HG02588 (cell line): ENCODE results near the gene RPS6KC1.
"Not testable (repeated sequence)": the region's sequence is repeated elsewhere in the genome, so short reads cannot be mapped to it uniquely, and the experiment has no call there.

Experiments used
- ATAC-seq: cut with Tn5 transposase; IDR thresholded peaks from one replicate; pipeline ENCODE4 v1.9.1; 2021; ENCODE audit warnings: mild to moderate bottlenecking, moderate library complexity; ENCODE audit not compliant: unreplicated experiment

Gene RPS6KC1, protein sequence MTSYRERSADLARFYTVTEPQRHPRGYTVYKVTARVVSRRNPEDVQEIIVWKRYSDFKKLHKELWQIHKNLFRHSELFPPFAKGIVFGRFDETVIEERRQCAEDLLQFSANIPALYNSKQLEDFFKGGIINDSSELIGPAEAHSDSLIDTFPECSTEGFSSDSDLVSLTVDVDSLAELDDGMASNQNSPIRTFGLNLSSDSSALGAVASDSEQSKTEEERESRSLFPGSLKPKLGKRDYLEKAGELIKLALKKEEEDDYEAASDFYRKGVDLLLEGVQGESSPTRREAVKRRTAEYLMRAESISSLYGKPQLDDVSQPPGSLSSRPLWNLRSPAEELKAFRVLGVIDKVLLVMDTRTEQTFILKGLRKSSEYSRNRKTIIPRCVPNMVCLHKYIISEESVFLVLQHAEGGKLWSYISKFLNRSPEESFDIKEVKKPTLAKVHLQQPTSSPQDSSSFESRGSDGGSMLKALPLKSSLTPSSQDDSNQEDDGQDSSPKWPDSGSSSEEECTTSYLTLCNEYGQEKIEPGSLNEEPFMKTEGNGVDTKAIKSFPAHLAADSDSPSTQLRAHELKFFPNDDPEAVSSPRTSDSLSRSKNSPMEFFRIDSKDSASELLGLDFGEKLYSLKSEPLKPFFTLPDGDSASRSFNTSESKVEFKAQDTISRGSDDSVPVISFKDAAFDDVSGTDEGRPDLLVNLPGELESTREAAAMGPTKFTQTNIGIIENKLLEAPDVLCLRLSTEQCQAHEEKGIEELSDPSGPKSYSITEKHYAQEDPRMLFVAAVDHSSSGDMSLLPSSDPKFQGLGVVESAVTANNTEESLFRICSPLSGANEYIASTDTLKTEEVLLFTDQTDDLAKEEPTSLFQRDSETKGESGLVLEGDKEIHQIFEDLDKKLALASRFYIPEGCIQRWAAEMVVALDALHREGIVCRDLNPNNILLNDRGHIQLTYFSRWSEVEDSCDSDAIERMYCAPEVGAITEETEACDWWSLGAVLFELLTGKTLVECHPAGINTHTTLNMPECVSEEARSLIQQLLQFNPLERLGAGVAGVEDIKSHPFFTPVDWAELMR

DNA sequence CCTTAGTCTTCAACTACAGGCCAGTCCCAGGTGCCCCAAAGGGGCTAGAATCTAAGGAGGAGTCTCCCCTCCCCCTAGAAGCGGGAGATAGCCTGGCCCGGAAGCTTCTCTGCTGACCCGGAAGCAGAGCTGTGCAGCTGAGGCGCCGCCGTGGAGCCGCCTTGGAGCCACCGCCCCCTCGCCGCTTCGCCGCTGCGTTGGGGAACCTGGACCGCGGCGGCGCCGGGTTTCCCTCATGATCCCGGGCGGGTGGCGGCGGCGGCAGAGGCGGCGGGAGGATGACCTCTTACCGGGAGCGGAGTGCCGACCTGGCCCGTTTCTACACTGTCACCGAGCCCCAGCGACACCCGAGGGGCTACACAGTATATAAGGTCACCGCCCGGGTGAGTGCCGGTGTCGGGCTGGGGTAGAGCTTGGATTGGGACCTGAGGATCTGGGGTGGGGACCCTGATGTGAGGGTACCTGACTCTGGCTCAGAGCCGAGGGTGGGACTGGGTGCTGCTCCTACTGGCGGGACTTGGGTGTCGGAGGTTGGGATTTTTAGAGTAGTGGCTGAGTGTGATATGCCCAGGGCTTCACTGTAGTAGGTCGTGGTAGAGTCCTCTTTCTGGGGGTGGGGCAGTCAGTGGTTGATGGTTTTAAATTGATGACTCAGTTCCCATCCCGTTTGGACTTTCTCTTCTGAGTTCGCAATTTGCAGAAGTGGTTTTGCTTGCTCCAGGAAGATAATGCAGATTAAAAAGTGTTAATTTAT is at the start of gene RPS6KC1:
Gene RPS6KC1, plus strand, starts transcription at position 115 of the 754 bp plus-strand sequence. Its CDS starts 164 bp downstream, at position 279.
- ATAC-seq: peak; percentile 99

DNA sequence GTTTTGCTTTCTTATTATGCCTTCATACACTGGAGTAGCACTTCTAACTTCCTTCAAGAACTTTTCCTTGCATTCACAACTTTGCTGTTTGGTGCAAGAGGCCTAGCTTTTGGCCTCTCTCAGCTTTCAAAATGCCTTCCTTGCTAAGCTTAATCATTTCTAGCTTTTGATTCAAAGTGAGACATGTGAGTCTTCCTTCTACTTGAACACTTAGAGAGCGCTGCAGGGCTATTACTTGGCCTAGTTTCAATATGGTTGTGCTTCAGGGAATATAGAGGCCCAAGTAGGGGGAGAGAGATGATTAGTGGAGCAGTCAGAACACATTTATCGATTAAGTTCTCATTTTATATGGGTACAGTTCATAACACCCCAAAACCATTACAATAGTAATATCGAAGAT is 47.8 kb upstream of the RPS6KC1 start:
- no peak for ATAC-seq

DNA sequence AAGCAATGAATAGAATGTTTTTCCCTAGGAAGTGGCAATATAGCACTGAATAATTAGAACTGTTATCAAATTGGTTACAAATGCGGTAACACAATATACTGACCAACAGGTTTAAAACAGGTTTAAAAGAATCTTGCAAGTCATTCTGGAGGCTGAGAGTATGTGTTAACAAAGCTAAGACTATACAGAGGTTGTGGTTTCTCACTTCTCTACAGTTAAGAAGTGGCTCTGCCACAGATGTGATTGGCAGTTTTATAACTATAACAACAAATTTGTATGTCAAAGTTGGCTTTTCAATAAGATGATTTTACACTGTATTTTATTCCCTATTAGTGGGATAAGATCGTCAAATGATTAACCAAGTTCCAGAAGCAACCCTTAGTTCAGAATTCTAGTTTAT is 42.5 kb upstream of the RPS6KC1 start:
- peak; percentile 82 for ATAC-seq

DNA sequence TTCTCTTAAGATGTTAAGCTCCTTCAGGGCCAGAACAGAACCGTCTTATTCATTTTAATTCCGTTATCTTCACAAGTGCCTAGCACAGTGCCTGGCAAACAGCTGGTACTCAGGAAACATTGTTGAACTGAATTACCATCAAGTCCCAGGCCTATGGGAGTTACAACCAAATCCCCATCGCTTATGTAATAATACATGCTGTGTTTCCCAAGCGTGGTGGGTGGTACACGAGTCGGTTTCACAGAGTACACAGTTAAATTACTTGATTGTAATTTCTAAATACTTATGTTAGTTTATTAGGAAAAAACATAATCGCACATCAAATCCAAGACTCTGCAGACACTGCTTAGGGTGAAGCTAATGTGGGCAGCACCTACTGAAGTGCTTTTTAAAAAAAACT is 36.4 kb upstream of the RPS6KC1 start:
- no peak for ATAC-seq

DNA sequence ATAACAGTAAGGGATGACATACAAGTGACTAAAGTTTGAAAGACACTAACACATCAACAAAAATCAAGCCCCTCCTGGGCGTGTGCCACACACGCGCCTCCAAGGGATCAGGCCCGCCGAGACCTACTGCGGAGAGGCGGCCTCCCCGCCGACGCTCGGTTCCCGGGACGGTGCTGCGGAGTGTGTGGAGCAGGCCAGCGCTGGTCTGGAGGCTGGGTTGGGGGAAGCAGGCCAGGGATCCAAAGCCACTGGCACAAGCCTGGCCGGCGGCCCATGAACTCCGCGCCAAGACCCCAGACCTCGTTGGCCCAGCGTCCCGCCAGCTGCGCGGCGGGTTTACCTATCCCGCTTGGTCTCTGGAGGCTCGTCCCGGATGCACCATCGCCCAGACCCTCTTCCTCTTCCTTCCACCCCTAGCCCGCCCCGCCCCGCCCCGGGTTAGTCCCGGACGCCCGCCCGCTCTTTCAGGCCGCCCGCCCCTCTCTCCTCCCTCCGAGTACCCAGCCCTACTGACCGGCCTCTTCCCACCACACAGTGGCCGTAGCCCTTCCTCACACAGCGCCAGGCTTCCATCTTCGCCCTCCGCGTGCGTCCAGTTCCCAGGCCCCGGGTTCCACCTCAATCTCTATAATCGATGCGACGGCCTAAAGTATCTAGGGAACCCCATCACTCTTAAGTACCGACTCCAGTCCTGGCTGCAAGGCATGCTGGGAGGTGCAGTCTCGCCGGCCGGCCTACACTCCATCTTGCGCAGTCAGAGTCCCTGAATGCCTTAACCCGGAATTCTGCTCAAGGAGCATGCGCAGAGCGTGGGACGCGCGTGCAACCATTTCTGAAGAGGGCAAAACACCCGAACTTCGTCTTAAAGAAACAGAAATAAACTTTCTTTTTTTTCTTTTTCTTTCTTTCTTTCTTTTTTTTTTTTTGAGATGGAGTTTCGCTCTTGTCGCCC is 35.7 kb upstream of the RPS6KC1 start, which contains the start of gene ANGEL2:
Gene ANGEL2, minus strand, starts transcription at position 769 of the 952 bp plus-strand sequence. Its CDS starts 196 bp downstream, at position 573.
- peak; percentile 93 for ATAC-seq

DNA sequence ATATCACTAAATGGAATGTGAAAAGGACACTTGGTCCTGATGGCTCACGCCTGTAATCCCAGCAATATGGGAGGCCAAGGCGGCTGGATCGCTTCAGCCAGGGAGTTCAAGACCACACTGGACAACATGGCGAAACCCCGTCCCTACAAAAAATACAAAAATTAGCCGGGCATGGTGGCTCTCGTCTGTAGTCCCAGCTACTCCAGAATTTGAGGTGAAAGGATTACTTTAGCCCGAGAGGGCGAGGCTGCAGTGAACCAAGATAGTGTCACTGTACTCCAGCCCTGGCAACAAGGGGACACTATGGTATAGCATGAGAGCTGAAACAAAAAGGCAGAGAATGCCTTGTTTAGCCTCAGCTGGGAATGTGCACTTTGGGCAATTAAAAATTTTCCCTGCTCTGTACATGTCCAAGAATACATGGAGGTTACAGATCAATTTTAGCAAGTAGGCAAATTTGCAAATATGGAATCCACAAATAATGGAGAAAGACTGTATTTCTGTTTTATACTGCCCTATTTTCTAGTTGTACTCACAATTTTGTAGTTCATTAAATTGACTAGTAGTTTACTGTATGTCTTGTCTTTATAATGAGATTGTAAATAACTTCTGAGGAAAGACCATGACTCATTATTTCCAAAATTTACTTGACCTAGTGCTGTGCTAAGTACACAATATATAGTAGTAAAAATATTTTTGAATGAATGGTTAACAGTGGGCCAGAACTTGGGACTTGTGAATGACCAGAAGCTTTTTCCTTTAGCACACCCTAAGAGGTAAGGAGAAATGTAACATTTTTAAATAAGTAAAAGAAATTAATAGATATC is 33.4 kb upstream of the RPS6KC1 start:
- no peak for ATAC-seq

DNA sequence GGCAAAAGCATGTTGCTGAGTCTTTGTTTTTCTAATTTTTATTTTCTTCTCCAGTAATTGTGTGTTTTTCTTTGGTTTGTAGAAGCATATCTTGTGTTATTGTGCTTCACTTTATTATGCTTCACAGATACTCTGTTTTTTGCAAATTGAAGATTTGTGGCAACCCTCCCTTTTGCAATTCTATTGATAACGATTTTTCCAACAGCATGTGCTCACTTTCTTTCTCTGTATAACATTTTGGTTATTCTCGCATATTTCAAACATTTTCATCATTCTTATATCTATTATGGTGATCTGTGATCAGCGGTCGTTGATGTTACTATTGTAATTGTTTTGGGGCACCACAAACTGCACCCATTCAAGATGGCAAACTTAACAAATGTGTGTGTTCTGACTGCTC is 31.6 kb upstream of the RPS6KC1 start:
- ATAC-seq: no peak

DNA sequence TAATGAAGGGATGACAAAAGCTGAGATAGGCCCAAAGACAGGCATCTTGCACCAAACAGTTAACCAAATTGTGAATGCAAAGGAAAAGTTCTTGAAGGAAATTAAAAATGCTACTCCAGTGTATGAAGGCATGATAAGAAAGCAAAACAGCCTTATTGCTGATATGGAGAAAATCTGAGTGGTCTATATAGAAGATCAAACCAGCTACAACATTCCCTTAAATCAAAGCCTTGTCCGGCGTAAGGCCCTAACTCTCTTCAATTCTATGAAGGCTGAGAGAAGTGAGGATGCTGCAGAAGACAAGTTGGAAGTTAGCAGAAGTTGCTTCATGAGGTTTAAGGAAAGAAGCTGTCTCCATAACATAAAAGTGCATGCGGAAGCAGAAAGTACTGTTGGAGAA is 31.0 kb upstream of the RPS6KC1 start:
- ATAC-seq: no peak

DNA sequence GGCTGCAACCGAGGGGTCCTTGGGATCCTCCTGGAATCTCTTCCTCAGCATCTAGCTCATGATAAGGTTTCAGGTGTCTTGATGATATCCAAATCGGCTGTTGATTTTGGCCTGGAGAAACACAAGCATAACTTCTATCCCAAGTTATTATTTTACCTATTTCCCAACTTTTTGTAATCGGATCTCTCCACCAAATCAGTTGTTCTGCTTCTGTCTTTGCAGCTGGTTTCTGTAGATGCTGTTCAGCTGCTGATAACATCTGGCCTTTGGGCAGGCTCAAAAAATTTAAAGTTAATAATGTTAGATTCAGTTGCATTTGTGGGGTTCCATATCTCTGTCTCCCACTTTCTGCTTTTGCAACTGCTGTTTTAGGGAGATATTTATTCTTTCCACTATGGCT is 24.0 kb upstream of the RPS6KC1 start:
- not testable (repeated sequence) for ATAC-seq

DNA sequence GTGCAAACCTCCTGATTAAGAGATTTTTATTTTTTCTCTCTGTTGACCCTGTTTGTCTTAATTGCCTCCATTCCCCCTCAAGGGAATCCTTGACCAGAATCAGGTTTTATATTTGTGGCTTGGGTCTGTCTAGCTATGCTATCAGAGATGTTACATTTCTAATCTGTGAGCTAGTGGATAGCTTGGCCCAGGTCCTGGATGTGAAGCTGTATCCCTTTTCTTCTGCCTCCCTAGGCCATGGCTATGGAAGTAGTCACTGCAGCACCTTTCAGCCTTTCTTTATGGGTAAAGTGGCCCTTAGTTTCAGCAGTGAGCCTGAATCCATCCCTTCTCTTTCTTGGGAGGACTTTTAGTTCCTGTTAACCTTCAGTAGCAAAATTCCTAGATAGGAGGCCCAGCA is 18.4 kb upstream of the RPS6KC1 start:
- no peak for ATAC-seq

DNA sequence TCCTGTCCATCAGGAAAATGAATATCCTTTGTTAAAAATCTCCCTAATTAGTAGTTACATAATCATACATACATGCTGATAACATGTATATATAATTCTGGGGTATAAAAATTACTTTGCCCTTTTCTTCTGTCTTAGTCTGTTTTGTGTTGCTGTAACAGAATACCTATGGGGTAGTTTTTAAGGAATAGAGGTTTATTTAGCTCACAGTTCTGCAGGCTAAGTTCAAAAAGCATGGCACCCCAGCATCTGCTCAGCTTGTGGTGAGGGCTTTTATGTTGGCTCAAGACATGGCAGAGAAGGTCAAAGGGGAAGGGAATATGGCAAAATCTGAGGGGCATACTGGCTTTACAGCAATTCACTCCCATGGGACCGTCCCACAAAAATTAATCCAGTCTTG is 16.3 kb upstream of the RPS6KC1 start:
- ATAC-seq: no peak

DNA sequence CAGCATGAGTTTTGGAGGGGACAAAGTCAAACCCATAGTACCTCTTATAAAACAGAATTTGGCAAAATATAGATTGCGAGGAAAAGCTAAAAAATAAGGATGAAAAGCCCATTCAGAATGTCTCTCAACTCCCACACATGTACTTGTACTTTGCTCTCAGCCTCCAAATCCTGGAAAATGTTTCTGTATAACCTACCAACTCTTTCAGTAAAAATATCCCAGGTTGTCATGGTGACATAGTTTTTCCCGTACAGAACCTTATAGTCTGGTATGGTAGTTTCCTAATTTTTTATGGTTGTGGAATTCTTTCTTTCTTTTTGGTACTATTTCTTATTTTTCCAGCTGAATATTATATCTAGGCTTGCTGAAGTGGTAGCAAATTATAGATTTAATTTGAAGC is 15.5 kb upstream of the RPS6KC1 start:
- no peak for ATAC-seq

DNA sequence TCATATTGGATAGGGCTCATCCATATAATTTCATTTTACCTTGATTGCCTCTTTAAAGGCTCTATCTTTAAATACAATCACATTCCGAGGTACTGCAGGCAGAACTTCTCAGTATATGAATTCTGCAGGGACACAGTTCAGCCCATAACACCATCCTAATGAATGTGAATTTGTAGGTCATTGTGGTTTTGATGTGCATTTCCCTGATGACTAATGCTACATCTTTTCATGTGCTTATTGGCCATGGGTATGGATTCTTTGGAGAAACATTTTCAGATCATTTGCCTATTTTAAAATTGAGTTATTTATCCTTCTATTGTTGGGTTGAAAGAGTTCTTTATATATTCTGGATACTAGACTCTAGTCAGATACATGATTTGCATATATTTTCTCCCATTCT is 9.6 kb upstream of the RPS6KC1 start:
- ATAC-seq: no peak

DNA sequence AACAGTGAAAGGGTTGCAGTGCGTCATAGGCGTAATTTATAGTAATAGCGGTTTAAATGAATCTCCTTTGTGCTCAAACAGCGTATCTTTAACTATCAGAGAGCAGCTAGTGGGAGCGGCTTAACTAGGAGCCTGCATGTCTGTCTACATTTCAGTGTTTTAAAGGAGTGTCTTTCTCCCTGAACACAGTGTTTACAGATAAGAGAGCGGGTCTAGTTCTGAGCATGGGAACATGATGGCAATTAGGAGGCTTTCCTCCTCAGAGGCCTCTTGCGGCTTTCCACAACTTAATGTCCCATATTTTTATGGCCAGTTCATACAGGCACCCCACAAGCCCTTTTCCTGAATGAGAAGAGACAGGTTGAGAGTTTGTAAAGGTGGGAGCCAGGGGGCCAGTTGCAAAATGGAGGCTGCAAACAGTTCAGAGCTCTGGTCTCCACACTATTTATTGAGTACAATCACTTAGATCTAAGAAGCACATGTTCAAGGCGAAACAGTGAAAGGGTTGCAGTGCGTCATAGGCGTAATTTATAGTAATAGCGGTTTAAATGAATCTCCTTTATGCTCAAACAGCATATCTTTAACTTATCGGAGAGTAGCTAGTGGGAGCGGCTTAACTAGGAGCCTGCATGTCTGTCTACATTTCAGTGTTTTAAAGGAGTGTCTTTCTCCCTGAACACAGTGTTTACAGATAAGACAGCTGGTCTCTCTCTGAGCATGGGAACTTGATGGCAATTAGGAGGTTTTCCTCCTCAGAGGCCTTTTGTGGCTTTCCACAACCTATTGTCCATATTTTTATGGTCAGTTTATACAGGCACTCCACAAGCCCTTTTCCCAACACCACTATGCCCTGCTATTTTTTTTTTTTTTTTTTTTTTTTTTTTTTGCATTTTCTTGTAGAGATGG is 5.5 kb upstream of the RPS6KC1 start:
- not testable (repeated sequence) for ATAC-seq

DNA sequence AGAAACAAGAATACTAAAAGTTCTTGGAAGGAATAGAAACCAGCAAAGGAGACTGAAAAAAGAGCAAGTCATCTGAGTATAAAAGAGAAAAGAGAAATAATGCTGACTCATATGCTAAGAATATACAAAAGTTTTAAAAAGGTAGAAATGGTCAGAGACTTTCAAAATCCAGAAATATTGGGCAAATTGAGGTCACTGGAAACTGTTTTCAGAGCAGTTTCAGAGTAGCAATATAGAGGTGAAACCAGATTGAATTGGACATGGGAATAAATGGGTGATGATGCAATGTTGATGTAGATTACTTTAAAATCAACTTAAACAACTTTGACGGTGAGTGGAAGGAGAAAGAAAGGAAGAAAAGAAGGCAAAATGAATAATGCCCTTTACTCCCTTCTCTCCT is 1.8 kb upstream of the RPS6KC1 start:
- no peak for ATAC-seq

DNA sequence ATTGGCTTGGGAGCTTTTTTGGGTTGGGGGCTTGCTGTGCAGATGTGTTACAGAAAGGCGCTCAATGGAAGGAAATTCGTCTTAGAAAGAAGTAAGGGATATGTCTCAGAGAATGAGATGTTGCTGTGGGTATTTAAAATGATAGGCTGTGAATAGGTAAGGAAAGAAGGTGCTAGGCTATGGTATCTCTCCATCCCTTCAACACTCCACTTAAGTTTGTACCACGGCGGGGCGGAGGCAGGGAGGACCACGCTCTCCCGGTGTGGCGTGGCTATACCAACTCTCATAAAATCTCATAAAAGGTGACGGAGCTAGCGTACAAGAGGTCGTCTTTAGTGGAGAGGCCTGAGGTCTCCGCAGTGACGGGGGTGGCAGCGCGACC is 305 bp upstream of the RPS6KC1 start:
- peak; percentile 37 for ATAC-seq

DNA sequence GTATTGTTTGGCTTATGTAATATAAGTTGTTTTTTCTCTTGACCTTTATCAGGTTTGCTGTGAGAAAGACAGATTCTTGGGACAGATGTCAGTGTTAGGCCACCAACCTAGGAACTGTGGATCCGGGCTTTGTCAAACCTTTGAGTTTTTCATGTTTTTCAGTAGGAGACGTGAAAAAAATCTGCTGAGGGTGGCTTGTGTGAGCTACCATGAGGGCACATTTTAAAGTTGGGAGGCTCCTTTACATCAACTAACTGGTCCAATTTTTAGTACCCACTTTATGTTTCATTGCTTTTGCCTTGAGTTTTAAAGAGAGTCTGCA is 801 bp downstream of the RPS6KC1 start:
- ATAC-seq: no peak

DNA sequence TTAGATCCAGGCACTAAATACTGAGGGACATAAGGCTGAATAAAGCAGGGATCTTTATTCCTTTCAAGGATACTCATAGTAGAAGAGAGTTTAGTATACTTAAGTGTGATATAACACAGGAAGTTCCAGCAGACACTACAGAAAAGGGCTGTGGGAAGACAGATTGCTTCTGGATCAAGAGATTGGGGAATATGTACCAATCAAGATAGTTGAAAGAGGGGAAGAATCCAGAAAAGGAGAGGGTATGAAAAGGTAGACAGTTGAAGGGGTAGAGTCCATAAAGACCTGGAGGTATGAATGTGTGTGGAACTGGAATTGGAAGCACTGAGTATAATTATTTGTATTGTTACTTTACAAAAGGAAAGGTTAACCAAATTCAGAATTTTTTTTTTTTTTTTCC is 2.4 kb downstream of the RPS6KC1 start:
- no peak for ATAC-seq
